Activated naive CD8-positive, alpha-beta T cell treated with anti-CD3 and anti-CD28 coated beads, Interleukin-2, amount 10 ng/mL, durations not matched to agents 7 days and 5 days (primary cell): ENCODE data around the gene CA6. TPM values are rescaled to one million over a fixed set of nuclear protein-coding genes. Genes with fewer than 3 reads are reported as not detected.
A peak's percentile ranks its signal among the peaks of the same experiment; 100 is the strongest.
"Not testable (repeated sequence)": the region's sequence is repeated elsewhere in the genome, so short reads cannot be mapped to it uniquely, and the experiment has no call there.

Experiments
- ATAC-seq: fragments of 150-1000 bp; cut with Tn5 transposase; one replicate; pipeline ENCODE4 v1.10.0; 2021; ENCODE audit warnings: low read depth, moderate library complexity
- POLR2A ChIA-PET: fragments of 350-600 bp; sonication (Branson Sonifier 250); formaldehyde crosslinking; loops from one replicate; lab custom pipeline; 2021; ENCODE audit warnings: antibody characterized with exemption; lab: Charles Lee
- DNase-seq: peaks from one replicate; pipeline ENCODE4 v3.0.0; 2021
- H3K27ac Mint-ChIP-seq: one replicate; pipeline ENCODE4 v1.8.0; 2022; ENCODE audit warnings: mild to moderate bottlenecking, mixed read lengths
- H3K27me3 Mint-ChIP-seq: one replicate; pipeline ENCODE4 v1.8.0; 2022; ENCODE audit warnings: mild to moderate bottlenecking, moderate library complexity, mixed read lengths
- H3K36me3 Mint-ChIP-seq: one replicate; pipeline ENCODE4 v1.8.0; 2021; ENCODE audit warnings: mild to moderate bottlenecking, mixed read lengths
- H3K4me1 Mint-ChIP-seq: one replicate; pipeline ENCODE4 v1.8.0; 2021; ENCODE audit warnings: mixed read lengths
- H3K4me3 Mint-ChIP-seq: one replicate; pipeline ENCODE4 v1.8.0; 2022; ENCODE audit warnings: mild to moderate bottlenecking, moderate library complexity, mixed read lengths
- H3K9me3 Mint-ChIP-seq: one replicate; pipeline ENCODE4 v1.8.0; 2021; ENCODE audit warnings: mixed read lengths
- total RNA-seq, 2 experiments: library from RNA; stranded (reverse); gene quantifications; one replicate each; pipeline ENCODE4 v1.2.3, GENCODE V29; 2021

The CA6 gene
- total RNA-seq, 2 experiments from 2014 or later, result 37.3 to 41.8 TPM

DNA sequence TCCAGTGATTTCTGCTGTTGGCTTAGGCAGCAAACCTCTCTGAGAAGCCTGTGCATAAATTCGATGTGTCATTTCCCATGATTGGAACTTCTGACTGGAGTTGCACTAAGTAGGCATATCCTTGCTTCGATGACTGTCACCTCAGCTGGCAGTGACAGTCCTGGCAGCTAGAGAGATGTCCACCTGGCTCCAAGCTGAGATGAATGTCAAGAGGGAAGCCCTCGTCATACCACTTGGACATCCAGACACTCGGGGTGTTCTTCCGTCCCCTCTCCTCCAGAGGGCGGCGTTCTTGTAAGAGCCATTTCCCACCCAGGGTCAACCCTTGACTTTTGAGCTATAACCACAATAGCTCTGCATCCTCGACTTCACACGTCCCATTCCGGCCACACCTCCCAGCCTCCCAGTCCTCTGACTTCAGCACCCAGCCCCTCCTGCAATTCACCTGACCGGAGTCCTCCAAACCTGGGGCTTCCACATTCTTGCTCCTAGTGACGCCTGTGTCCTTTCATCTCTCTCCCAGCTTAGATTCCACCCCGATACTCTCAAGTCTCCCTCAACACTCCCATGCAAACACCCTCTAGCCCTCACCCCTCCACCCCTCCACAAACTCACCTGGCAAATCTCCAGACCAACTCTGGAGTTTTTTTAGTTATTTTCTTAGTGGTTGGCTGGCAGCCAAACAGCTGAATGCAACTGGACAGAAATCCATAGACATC, 17.3 kb downstream of the CA6 start:
- peak overlapping the region; percentile 79 for H3K4me3 Mint-ChIP-seq
- peaks cover 87% of the 10 kb centered on the region for H3K36me3 Mint-ChIP-seq
- DNase-seq (peak; percentile 71), ATAC-seq (peak; percentile 53)
- peaks cover 70% of the 10 kb centered on the region for H3K4me1 Mint-ChIP-seq
- POLR2A ChIA-PET, result interaction anchor here (1.0 to 14.1 kb wide), 11 partner anchors 8 to 84 kb away, joined by 3 to 907 read pairs (median 17); partner anchors contain the start of genes CA6 and ENO1
- peak overlapping the region; percentile 86 for H3K27ac Mint-ChIP-seq
- peaks cover 9% of the 10 kb centered on the region for H3K9me3 Mint-ChIP-seq
- no peaks in the 10 kb centered on the region for H3K27me3 Mint-ChIP-seq

GRCh38 chr1:8963963-8964362, 18.3 kb downstream of the CA6 start:
- peak overlapping the region; percentile 79 for H3K4me3 Mint-ChIP-seq
- no peak for ATAC-seq
- H3K27me3 Mint-ChIP-seq, result no peaks in the 10 kb centered on the region
- H3K27ac Mint-ChIP-seq, result peak overlapping the region; percentile 86
- peaks cover 5% of the 10 kb centered on the region for H3K9me3 Mint-ChIP-seq
- DNase-seq, result no peak
- peaks cover 64% of the 10 kb centered on the region for H3K4me1 Mint-ChIP-seq
- H3K36me3 Mint-ChIP-seq, result peaks cover 88% of the 10 kb centered on the region
- POLR2A ChIA-PET, result interaction anchor here (1.0 to 14.1 kb wide), 8 partner anchors 18 to 90 kb away, joined by 3 to 907 read pairs (median 98); partner anchors contain the start of genes CA6 and ENO1

- peaks cover 3% of the 10 kb centered on the region for H3K9me3 Mint-ChIP-seq
- H3K4me3 Mint-ChIP-seq, result peak overlapping the region; percentile 79
- peaks cover 90% of the 10 kb centered on the region for H3K36me3 Mint-ChIP-seq
- POLR2A ChIA-PET, result interaction anchor here (0.8 to 14.1 kb wide), 8 partner anchors 10 to 91 kb away, joined by 3 to 907 read pairs (median 114); partner anchors contain the start of genes CA6 and ENO1
- no peaks in the 10 kb centered on the region for H3K27me3 Mint-ChIP-seq
- ATAC-seq (no peak), DNase-seq (peak; percentile 32)
- H3K27ac Mint-ChIP-seq, result peak overlapping the region; percentile 86
- peaks cover 57% of the 10 kb centered on the region for H3K4me1 Mint-ChIP-seq
These were observed 19.6 kb downstream of the CA6 start for GRCh38 chr1:8965121-8965820.

DNA sequence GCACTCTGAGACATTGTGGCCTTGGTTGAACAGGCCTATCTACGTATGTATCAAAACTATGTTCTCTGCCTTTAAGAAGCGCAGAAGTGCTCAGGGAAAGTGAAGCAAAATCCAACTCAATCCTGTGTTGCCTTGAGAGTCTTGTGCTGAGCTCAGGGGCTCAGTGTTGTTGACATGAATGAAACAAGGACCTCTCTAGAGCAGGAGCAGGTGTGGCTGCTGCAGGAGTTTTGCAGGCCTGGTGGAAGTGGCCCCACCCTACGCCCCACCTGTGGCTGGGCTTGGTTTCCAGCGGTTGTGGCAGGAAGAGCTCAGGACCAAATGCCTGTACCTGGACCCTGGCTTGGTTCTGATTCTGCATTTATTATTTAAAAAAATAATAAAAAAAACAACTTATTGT, 20.9 kb downstream of the CA6 start:
- no peaks in the 10 kb centered on the region for H3K27me3 Mint-ChIP-seq
- H3K27ac Mint-ChIP-seq, result peak overlapping the region; percentile 86
- H3K9me3 Mint-ChIP-seq, result no peaks in the 10 kb centered on the region
- peaks cover 81% of the 10 kb centered on the region for H3K36me3 Mint-ChIP-seq
- ATAC-seq, result peak; percentile 9
- peak; percentile 68 for DNase-seq
- H3K4me3 Mint-ChIP-seq, result peak overlapping the region; percentile 97
- POLR2A ChIA-PET, result interaction anchor here (0.5 to 14.1 kb wide), 9 partner anchors 15 to 266 kb away, joined by 3 to 907 read pairs (median 48); partner anchors contain the start of genes CA6 and ENO1
- peaks cover 51% of the 10 kb centered on the region for H3K4me1 Mint-ChIP-seq

DNA sequence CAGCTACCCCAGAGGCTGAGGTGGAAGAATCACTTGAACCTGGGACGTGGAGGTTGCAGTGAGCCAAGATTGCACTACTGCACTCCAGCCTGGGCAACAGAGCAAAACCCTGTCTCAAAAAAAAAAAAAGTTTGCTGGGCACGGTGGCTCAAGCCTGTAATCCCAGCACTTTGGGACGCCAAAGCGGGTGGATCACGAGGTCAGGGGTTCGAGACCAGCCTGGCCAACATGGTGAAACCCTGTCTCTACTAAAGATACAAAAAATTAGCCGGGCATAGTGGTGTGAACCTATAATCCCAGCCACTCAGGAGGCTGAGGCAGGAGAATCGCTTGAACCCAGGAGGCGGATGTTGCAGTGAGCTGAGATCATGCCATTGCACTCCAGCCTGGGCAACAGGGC, 23.2 kb downstream of the CA6 start:
- Mint-ChIP-seq H3K4me3 (peak overlapping the region; percentile 97), H3K27ac (peak overlapping the region; percentile 100), H3K36me3 (peaks cover 71% of the 10 kb centered on the region), H3K4me1 (peaks cover 49% of the 10 kb centered on the region)
- not testable (repeated sequence) for H3K9me3 Mint-ChIP-seq, H3K27me3 Mint-ChIP-seq
- DNase-seq (peak; percentile 64), ATAC-seq (peak; percentile 3)
- POLR2A ChIA-PET, result interaction anchor here (0.6 to 14.1 kb wide), 7 partner anchors 9 to 95 kb away, joined by 3 to 907 read pairs (median 179); partner anchors contain the start of genes CA6 and ENO1

GRCh38 chr1:8969937-8970336, 24.3 kb downstream of the CA6 start:
- Mint-ChIP-seq H3K36me3 (peaks cover 71% of the 10 kb centered on the region), H3K9me3 (no peaks in the 10 kb centered on the region), H3K27ac (peak overlapping the region; percentile 100), H3K4me3 (peak overlapping the region; percentile 97), H3K4me1 (peaks cover 45% of the 10 kb centered on the region), H3K27me3 (no peaks in the 10 kb centered on the region)
- POLR2A ChIA-PET, result interaction anchor here (0.7 to 14.1 kb wide), 15 partner anchors 7 to 819 kb away, joined by 3 to 907 read pairs (median 10); partner anchors contain the start of genes CA6 and ENO1
- no peak for ATAC-seq
- DNase-seq, result peak; percentile 61

DNA sequence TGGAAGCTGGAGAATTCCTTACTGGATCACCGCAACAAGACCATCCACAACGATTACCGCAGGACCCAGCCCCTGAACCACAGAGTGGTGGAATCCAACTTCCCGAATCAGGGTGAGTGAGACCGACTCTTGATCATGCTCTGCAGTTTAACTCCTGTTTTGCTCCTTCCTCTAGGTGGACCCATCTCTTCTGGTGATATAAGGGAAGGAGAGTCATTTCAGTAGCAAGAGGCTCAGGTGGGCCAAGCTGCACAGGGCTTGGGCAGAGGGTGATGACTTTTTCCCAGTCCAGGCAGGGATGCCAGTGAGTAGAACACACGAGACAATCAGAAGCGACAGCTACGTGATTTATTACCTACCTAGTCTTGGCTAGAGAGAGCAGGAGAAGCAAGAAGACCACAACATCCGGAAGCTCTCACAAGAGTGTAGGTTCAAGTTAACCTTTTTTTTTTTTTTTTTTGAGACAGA, 25.2 kb downstream of the CA6 start:
- POLR2A ChIA-PET, result interaction anchor here (0.6 to 14.1 kb wide), 15 partner anchors 8 to 446 kb away, joined by 3 to 907 read pairs (median 12); partner anchors contain the start of genes CA6 and ENO1
- Mint-ChIP-seq H3K4me1 (peaks cover 37% of the 10 kb centered on the region), H3K27ac (peak overlapping the region; percentile 100), H3K9me3 (no peaks in the 10 kb centered on the region), H3K4me3 (peak overlapping the region; percentile 97), H3K27me3 (no peaks in the 10 kb centered on the region), H3K36me3 (peaks cover 68% of the 10 kb centered on the region)
- ATAC-seq, result peak; percentile 80
- DNase-seq, result peak; percentile 70

DNA sequence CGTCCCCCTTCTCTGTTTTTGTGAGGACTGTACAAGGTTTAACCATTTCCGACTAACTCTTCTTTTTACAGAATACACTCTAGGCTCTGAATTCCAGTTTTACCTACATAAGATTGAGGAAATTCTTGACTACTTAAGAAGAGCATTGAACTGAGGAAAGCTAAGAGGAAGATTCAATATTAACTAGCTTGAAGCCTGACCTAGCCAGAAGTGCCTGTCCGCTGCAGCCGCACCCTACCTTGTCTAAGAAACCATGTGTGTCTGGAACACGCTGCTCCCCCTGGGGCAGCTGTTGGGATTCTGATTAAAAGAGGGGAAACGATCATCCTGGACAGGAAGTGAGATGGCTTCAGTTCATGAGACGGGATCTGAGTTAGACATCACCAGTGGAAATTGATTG, 28.9 kb downstream of the CA6 start:
- no peak overlapping the region for H3K27ac Mint-ChIP-seq

GRCh38 chr1:8976338-8976737, 30.7 kb downstream of the CA6 start:
- H3K27me3 Mint-ChIP-seq, result no peaks in the 10 kb centered on the region
- H3K4me3 Mint-ChIP-seq, result no peak overlapping the region
- H3K9me3 Mint-ChIP-seq, result peaks cover 2% of the 10 kb centered on the region
- POLR2A ChIA-PET, result no interaction called here
- H3K36me3 Mint-ChIP-seq, result peaks cover 29% of the 10 kb centered on the region
- no peak overlapping the region for H3K27ac Mint-ChIP-seq
- peak; percentile 8 for DNase-seq
- ATAC-seq, result no peak
- peaks cover 25% of the 10 kb centered on the region for H3K4me1 Mint-ChIP-seq

More for the DNA sequence above, 28.9 kb downstream of the CA6 start:
- peaks cover 26% of the 10 kb centered on the region for H3K4me1 Mint-ChIP-seq
- DNase-seq (no peak), ATAC-seq (no peak)
- H3K36me3 Mint-ChIP-seq, result peaks cover 37% of the 10 kb centered on the region
- H3K4me3 Mint-ChIP-seq, result no peak overlapping the region
- H3K27me3 Mint-ChIP-seq, result no peaks in the 10 kb centered on the region
- H3K9me3 Mint-ChIP-seq, result no peaks in the 10 kb centered on the region
- POLR2A ChIA-PET, result interaction anchor here (1.0 to 14.1 kb wide), 4 partner anchors 11 to 96 kb away, joined by 3 to 541 read pairs (median 150); partner anchors contain the start of genes CA6 and ENO1

DNA sequence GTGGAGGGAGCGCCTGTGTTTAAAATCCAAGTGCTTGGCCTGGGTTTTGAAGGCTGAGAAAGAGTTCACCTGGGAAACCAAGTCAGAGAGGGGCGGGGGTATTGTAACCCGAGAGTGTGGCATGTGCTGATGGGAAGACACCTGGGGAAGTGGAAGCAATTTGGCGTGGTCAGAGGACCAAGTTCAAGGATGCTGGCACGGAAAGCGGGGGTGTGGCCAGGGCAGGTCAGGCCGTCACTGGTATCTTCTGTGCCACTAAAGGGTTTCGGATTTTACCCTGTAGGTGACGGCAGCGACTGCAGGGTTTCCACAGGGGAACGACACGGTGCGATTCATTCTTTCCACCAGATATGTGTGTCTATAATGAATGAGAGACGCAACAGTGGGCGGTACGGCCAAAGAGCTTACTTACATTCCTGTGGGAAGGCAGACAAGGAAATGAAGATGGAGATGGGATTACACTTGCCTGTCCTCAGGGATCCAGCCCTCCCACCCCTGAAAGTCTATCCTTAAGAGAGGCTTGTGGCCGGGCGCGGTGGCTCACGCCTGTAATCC, 31.3 kb downstream of the CA6 start:
- DNase-seq, result peak; percentile 10
- ATAC-seq, result no peak
- Mint-ChIP-seq H3K36me3 (peaks cover 31% of the 10 kb centered on the region), H3K27ac (no peak overlapping the region), H3K27me3 (no peaks in the 10 kb centered on the region), H3K4me1 (peaks cover 21% of the 10 kb centered on the region), H3K9me3 (peaks cover 2% of the 10 kb centered on the region), H3K4me3 (no peak overlapping the region)
- POLR2A ChIA-PET, result no interaction called here

- ATAC-seq (no peak), DNase-seq (no peak)
- Mint-ChIP-seq H3K36me3 (peaks cover 8% of the 10 kb centered on the region), H3K27ac (no peak overlapping the region), H3K4me3 (no peak overlapping the region), H3K9me3 (peaks cover 2% of the 10 kb centered on the region), H3K4me1 (peaks cover 23% of the 10 kb centered on the region), H3K27me3 (no peaks in the 10 kb centered on the region)
- POLR2A ChIA-PET, result interaction anchor here (1.2 to 1.5 kb wide), 2 partner anchors 10 to 59 kb away, joined by 3 to 12 read pairs; no protein-coding TSS in a partner anchor
These were observed 35.0 kb downstream of the CA6 start for GRCh38 chr1:8980656-8981055.

DNA sequence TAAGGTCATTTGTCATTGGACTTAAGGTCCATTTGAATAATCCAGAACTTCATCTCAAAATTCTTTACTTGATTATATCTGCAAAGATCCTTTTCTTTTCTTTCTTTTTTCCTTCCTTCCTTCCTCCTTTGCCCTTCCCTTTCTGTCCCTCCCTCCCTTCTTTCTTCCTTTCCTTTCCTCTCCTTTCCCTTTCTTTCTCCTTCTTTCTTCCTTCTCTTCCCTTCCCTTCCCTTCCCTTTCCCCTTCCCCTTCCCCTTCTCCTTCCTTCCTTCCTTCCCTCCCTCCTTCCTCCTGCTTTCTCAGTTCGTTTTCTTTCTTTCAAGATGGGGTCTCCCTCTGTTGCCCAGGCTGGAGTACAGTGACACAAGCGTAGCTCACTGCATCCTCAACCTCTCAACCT, 35.5 kb downstream of the CA6 start:
- Mint-ChIP-seq H3K36me3 (peaks cover 7% of the 10 kb centered on the region), H3K4me3 (no peak overlapping the region), H3K9me3 (peaks cover 2% of the 10 kb centered on the region), H3K4me1 (peaks cover 23% of the 10 kb centered on the region), H3K27me3 (no peaks in the 10 kb centered on the region), H3K27ac (no peak overlapping the region)
- ATAC-seq (no peak), DNase-seq (no peak)
- POLR2A ChIA-PET, result interaction anchor here (1.0 to 1.5 kb wide), 2 partner anchors 10 to 15 kb away, joined by 3 to 12 read pairs; no protein-coding TSS in a partner anchor
